GM11168 (cell line): ENCODE data around the gene SIK1.
"Not testable (repeated sequence)": the region's sequence is repeated elsewhere in the genome, so short reads cannot be mapped to it uniquely, and the experiment has no call there.

Experiments
- in situ Hi-C: fragments of 300-500 bp; cut with MboI; formaldehyde crosslinking; loops from one replicate; pipeline ENCODE4 v1.12.0; 2022; ENCODE audit warnings: low sequenced_read_pairs; ENCODE audit not compliant: unreplicated experiment

Gene SIK1

DNA sequence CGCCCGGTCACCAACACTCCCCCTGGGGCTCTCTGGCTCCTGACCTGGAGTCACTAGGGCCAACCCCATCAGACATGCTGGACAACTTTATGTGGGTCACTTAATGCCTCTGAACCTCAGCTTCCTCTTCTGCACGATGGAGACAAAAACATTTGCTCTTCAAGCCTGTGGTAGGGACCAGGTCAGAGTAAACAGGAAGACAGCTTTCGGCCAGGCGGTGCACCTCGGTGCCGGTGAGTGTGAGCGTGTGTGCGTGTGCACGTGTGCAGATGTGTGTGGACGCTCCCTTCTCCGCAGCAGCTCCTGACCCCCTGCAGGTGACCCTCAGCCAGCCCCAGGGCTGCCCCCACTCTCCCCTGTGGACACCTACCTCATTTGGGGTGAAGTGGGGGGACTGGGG, 28.4 kb downstream of the SIK1 start:
- in situ Hi-C loops = not testable (repeated sequence)

DNA sequence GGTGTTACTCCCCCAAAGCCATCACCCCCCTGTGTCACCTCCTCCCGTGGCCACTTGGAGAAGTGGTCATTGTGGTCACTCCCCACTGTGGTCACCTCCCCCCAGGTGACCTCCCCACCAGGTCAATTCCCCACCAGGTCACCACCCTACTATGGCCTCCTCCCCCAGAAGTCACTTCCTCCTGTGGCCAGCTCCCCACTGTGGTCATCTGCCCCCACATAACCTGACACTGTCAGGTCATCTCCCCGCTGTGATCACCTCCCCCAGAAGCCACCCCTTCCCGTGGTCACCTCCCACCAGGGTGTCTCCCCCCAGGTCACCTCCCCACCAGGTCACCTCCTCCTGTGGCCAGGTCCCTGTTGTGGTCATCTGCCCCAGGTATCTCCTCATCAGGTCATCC, 28.9 kb downstream of the SIK1 start:
- in situ Hi-C loops = not testable (repeated sequence)

DNA sequence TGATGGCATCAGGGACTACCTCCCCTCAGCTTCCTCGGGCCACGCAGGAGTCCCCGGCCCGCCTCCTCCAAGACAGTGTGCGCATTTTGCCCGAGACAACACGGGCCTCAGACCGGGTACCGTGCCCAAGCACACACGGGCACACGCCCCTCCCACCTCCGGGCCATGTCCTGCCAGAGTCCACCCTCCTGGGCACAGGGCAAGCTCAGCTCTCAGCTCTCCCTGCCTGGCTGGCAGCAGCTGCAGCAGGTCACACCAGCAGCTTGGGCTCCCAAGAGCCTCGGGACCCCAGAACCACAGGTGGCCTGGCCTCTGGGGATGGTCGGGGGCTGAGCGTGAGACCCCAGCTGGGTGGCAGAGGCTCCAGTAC, 29.5 kb downstream of the SIK1 start:
- in situ Hi-C loops = not testable (repeated sequence)

DNA sequence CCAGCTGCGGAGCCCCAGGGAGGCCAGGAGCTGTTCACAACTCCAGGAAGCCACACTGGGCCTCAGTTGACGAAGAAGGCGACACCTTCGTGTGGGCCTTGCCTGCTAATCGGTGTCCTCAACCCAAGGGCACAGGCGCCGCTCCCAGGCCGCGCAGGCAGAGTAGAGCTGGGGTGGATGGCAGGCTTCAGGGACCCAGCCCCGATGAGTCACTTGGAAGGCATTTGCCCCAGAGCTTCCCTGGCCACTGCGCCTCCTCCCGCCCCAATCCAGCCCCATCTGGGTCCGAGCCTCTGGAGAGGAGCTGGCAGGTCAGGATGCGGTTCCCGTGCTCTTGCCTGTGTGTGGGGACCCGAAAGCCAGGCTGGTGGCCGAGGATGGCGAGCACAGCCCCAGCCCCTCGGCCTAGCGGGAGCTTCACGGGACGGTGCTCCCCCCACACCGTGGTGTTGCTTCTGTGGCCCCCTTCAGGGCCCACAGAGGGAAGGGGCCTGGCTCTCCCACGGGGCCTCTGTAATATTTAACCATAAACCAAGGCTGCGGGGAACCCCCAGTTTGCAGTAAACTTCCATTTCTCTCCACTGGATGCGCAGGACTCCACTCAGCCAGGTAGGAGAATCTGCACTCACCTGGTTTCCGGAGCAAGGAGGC, 30.0 kb downstream of the SIK1 start:
- in situ Hi-C loops = not testable (repeated sequence)

DNA sequence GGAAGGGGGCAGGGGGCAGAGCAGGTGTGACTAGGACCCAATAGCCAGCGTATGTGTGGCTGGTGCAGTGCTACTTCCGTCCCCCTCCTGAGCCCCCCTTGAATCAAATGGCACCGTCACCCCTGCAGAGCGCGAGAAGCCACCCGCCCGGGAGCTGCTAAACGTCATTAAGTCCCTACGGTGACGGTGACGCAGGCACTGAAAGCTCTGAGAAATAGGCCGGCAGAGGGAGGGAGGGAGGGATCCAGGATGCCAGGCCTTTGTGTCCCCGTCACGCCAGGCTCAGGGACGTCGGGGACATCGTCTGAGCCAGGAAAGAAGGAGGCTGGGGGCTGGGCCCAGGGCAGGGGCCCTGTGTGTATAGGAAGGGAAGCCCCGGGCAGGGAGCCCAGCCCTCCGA, 43.6 kb downstream of the SIK1 start:
- in situ Hi-C loops = not testable (repeated sequence)

DNA sequence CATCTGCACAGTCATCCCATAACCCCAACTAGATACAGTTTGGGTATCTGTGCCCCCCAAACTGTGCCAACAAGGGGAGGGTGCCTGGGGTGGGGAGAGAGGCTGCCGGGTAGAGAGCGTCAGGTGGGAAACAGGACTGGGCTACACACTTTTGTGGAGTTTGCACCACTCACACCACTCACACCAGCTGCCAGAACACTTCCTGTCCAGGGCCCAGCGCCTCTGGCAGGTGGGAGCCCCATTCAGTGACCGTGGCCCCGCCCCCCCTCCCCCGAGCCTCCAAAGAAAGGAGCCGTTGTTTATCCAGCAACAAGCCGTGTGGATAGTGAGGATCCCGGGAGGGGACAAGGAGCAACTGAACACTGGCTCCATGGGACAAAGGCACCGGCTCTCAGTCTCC, 44.0 kb downstream of the SIK1 start:
- in situ Hi-C loops = not testable (repeated sequence)

DNA sequence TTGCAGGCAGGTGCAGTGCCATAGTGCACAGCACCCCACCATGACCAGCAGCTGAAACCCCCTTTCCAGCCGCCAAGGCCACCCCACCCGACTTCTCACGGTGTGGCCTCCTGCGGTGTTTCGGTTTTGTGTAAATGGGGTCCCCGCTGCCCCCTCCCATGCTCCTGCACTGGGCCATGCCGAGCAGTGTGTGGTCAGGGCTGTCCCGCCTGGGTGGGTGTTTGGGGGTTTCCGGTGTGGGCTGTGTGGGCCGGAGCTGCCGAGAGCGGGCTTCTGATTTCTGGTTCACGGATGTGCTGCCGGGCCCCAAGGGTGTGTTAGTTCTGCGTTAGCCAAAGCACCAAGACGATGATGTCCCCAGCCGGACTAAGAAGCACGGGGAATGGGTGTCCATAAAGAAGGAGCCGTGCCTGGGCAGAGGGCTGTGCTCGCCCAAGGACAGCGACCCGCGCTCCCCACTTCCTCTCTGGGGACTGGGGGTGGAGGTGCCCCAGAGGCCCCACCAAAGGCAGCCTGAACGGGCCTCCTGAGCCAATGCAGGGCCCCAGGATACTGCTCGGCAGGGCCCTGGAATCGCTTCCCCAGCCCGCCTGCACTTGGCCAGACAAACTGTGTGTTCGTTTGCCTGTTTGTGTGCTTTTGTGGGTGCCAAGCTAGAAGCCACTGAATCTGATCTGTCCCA, 45.9 kb downstream of the SIK1 start:
- in situ Hi-C loops = not testable (repeated sequence)

DNA sequence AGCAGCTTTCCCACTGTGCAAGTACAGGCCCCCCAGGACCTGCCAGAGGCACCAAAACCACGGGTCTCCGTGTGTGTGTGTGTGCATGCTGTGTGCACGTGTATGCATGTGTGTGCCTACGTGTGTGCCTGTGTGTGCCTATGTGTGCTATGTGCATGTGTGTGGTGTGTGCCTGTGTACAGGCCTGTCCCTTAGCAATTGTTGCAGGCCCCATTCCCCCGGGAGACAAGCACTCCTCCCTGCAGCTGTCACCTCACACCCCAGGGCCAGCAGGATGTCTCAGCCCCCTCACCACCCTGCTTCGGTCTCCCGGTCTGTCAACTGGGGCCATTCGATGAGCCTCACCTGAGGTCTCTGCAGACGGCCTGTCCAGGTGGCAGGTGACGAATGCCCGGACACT, 46.6 kb downstream of the SIK1 start:
- in situ Hi-C loops = not testable (repeated sequence)

DNA sequence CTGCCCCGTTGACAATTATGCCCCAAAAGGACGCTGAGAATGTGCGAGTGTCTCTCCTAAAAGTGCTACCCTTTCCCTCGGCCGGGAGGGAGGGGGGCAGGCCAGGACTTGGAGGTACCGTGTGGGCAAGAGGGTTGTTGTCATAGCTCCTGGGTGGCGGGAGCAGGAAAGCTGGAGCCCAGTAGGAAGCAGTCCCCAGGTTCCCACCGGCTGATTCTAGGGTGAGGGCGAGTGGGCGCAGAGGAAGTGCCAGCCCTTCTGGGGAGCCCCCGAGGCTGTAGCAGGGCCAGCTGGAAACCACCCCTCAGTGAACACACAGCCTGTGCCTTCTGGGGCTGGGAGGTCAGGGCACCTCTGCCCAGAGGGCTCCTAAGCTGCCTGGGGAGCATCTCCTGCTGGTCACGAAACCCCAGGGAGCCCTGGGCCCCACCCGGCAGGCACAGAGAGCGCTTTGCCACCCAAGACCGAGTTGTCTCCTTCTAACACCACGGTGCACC, 47.3 kb downstream of the SIK1 start:
- in situ Hi-C loops = not testable (repeated sequence)

DNA sequence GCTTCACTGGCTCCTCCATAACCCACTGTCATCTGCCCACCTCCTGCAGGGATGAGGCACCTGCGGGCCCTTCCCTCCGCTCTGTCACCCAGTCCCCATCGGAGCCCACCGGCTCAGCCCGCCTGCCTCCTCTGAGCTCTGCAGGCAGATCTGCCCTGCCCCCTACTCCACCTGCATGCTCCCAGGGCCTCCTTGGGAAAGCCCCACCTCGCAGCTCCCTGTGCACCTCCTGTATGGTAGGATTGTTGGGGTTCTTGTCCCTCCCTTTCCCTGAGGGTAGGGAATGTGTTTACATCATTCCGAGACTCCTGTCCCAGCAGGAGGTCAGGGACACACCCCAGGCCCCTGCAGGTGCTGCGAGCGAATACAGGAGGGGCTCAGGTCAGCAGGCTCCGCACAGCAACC, 50.5 kb downstream of the SIK1 start:
- in situ Hi-C loops = no loop called here

DNA sequence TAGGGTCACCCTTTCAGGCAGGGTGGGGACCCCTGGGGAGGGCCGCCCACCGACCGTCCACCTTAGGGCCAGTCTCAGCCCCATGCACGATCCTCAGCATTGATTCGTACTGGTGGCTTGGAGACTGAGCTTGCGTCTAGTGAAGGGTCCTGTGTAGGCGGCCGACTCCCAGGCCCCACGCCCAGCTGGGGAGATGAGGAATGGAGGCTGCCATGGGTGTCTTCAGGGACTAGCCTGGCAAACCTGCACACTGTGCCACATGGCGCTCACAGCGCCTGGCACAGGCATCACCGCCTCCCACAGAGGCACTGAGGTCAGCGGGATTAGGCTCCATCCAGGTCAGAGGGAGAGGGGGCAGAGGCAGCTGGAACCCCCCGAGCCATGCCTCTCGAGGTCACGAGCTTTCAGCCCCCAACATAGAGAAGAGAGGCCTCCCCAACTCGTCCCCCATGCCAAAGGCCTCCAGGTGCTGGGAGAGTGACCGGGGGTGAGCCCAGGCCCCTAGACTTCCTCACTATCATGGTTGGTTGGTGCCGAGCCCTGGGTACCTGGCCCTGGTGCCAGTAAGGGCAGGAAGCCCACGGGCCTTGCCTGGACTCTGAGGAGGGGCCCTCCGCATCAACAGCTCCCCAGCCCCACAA, 51.0 kb downstream of the SIK1 start:
- in situ Hi-C loops = no loop called here

DNA sequence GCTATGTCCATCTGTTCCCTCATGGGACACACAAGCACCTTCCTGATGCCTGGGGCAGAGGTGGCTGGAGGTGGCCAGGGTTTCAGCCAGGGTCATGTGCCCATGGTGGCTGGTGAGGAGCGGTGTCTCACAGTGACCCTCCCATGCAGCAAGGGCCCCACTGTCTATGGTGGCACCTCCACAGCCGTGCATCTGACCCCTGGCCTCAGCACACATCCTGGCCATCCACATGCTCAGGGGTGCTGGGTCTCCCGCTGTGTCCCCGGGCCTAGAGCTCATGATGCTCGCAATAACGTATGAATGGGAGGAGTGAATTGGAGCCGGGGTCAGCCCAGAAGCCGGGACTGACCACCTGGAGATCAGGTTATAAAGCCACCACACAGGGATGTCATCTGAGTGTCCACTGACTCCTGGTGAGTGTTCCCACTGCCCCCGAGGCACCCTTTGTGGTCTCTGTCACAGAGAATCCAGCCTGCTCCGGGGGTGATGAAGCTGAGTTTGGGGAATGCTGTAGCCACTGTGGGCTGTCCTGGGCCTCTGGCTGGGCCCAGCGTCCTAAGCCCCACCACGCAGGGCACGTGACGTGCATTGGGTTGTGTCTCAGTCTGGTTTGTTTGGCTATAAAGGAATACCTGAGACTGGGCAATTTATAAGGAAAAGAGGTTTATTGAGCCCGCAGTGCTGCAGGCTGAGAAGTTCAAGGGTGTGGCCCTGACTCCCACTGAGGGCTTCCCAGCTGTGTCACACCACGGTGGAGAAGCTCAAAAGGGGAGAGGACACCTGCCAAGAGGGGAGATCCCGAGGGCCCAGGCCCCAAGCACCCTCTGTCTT, 51.7 kb downstream of the SIK1 start:
- in situ Hi-C loops = no loop called here

DNA sequence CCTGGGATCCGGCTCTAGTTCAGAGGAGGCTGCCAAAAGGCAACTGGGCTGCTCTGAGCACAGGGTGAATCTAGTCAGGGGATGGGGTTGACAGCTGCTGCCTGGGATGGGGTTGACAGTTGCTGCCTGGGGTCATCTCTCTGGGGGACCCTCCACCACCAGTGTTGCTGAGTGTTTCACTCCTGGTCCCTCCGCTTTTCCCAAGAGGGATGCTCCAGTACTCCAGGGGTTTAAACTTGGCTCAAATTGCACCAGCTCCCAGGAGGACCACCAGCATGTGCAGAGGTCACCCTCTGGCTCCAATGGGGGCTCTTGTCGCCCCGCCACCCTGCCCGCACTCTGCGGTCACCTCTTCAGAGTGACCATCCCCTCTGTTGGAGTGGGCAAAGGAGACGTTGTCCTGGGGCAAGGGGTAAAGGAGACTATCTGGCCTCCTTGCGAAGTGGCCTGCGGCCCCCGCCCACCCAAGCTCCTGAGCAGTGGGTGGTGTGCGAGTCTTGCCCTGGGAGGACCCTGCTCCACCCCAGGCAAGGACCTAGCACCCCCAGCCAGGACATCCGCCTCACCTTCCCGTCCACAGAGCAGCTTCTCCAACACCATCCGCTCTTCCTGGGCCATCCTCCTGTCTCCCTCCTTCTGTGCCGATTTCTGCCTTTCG, 52.6 kb downstream of the SIK1 start:
- in situ Hi-C loops = no loop called here

DNA sequence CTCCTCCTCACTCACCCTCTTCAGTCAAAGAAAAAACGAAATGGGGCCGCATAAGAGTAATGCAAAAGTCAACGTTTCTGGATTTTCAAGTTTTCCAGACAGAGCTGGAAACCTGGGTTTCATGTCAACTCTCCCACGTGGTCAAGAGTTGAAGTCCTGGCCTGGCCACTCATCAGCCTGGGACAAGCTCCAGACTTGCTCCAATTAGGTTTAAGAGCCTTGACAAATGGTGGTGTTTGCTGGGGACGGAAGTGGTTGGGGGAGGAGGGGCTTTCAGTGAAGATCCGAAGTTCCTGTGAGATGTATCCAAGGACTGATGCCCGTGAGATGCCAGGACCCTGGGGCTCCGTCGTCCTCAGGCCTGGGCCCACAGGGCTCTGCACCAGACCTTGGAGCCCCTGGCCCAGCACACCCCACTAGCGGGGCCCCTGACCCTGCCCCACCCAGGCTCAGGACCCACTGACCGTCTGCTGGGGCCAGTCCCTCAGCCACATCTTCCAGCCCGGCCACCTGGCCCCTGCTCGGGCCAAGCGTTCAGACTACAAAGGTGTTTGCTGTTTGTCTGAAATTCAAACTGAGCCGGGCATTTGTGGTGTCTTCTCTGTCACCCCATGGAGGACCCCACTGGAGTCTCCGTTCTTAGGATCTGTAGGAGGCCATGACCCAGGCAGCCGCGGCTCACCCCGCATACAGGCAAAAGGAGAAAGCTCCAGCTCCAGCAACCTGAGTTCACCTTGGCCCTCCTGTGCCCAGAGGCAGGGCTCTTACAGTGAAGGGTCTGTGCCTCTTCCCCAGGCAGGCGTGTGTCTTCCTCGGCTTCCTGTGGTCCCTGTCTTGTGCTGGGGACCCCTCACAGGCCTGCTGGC, 53.3 kb downstream of the SIK1 start:
- in situ Hi-C loops = no loop called here

DNA sequence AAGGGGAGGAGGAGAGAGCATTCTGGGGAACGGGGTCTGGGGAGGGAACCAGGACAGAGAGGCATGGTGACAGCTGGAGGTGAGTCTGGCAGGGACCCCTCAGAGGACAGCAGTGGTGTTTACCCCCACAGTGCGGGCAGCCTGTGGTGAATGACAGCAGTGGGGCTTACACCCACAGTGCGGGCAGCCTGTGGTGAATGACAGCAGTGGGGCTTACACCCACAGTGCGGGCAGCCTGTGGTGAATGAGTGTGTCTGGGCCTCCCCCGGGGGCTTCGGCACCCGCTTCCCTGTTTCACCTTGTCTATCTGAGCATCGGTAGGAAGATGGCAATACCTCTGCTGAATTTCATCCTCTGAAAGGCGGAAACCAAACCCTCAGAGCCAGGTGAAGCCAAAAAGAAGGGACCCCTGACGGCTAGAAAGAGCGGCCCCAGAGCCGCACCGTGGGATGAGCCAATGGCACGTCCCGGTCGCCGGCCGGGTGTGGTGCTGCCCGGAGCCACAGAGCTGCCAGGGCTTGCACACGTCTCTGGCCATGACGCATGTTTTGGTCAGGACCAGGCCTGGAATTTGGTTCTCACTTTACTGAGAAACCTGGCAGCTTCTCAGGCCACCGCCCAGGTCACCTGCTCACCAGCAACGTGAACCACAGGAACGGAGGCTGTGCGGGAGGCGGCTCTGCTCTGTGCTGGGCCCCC, 54.1 kb downstream of the SIK1 start:
- in situ Hi-C loops = no loop called here

DNA sequence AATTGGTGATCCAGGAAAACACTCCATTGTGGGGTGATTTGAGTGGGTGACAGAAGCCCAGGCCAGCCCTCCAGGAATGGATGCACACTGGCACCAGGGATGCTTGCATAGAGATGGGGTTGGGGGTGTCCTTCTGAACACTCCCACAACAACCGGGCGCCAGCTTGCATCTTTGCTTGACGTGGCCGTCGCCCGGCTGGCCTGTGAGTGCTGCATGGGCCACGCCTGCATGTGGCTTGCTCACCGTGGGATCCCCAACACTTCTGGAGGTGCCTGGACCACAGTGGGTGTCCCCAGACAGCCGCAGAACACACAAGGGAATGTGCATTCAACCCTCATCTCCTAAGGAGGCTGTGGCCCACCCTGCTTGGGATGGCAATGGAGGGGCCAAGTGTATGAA, 55.1 kb downstream of the SIK1 start:
- in situ Hi-C loops = no loop called here

DNA sequence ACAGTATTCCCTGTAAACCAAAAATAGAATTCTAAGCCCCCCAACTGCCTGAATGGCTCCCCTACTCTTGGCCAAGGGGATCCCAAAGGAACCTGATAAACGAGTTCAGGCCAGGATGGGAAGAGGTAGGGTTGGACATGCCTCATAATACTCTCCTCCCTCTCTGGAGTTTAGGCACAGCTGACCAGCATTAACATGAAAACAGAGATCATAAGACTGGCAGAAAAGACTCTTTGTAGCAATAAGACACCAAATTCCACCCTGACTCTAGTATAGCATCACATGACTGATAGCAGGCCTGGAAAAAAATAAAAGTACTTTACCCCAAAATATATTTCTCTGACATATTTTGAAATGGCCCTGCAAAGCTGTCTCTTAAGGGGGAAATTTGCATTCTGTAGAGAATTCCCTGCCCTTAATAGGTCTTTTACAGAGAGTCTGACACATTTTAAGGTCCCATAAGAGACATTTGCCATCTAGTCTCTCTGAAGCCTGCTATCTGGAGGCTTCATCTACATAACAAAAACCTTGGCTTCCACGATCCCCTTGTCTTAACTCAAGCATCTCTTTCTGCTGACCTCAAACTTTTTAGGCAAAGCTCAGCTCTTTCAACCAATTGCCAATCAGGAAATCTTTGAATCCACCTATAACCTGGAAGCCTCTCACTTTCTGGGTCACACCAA, 55.9 kb downstream of the SIK1 start:
- in situ Hi-C loops = no loop called here

DNA sequence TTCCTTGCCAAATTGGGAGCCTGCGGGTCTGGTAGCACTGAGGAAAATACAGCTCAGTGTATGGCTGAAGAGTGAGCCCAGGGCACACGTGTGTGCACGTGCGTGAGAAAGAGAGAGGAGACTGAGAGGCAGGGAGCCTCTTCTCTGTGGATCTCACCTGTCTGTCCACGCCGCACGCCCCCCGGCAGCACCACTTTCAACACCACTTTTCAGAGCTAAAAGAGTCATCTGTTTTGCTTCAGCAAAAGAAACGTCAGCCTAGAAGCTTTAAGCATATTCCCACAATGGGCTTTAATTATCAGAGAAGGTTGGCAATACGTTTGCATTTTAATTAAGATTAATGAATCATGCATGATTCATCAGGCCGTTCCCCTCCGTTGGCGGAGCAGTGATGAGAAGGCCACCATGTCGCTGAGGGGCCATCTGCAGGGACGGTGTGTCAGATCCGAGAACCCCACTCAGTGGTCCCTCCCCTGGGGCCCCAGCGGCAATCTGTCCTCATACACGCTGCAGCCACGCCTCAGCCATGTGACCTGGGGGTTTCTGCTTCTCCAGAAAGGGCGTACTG, 56.8 kb downstream of the SIK1 start:
- in situ Hi-C loops = no loop called here
